CMK (cell line): ENCODE results near the gene ASIC2.

ENCODE experiments used
- DNase-seq: peaks from one replicate; pipeline ENCODE4 v3.0.0-alpha.2; 2010; ENCODE audit warnings: low read depth

Gene ASIC2

DNA sequence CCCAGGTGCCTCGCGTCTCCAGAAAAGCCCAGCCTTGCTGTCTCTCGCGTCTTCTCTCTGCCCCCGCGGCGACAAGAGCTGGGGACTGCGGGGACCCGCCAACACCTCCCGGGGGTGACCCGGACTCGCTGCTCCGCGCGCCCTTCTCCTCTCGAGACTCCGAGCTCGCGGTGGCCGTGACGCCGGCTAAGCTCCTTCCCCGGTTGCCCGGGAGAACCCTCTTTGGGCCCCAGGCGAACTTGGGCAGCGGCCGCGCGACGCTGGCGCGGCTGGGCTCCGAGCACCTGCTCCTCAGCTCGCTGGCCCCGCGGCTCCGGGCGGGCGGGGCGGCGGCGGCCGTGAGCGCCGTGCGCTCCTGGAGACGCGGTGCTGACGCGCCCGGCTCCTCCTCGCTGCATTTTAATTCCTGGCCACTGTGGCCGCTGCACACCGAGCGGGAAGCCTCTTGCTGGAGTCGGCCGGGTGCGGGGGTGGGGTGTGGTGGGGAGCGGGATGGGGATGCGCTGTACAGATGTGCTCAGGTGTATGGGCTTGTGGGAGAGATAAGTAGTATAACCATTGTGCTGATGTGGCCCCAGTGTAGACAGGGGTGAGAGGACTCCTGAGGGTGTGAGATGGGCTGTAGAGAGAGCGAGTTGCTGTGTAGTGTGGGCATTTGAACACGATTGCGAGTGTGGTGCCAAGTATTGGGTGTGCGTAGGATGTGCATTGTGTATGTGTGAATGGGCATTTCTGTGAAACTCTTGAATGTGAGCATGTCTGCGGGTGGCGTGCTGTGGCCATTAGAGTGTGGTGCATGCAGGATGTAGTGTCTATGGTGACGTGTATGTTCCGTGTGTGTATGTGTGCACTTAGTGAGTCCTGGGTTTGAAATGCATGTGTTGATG, at the start of gene ASIC2:
ASIC2 (minus strand) TSS at position 315 of the 887 bp plus-strand sequence.
- DNase-seq: no peak

GRCh38 chr17:33342025-33342424, 48.9 kb upstream of the ASIC2 start:
- no peak for DNase-seq

- DNase-seq: no peak
Observed at GRCh38 chr17:33338242-33338641, 45.1 kb upstream of the ASIC2 start.

DNA sequence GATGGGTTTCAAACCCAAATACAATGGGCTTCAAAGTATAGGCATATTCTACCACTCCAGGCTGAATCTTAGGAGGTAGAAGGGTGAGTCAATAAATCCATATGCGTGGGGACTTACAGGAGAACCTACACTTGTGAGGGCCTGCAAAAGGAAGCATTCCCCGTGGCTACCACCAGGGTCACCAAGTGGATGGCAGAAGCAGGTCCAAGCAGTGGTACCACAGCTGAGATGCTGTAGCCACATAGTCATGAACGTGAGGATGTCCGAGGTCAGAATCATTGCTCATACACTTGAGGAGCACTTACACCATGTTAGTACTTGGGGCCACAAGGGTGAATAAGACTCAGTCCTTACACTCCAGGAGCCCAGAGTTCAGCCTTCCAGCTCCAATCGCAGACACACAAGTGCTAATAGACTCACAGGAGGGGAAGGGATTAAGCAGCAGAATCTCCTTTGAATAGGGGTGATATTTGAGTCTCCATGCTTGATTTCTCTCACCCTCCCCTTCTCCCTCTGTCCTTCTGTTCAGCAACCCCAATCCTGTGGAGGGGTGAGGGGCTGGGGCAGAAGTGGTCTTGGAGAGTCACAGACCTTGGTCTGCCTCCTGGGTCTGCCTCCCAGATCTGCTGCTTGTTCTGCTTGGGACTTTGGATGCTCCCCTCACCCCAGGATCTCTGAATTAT, 42.5 kb upstream of the ASIC2 start:
- DNase-seq: no peak

DNA sequence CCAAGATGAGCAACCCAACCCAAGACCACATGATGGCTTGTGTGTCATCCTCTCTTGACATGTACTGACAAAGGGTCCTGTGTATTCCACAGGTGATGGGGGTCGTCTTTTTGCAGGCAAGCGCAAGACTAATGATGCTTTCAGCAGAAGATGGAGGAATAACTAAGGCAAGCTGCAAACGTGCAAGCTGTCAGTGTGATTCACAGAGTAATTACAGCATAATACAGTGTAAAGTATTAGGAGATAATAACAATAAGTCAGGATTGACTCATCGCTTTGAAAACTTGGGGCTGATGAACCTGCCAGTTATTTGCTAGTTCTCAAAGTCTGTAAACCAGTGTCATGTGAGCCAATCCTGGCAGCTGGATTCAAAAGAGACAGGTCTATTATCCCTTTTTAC, 41.6 kb upstream of the ASIC2 start:
- DNase-seq: no peak

- no peak for DNase-seq
Observed at GRCh38 chr17:33330877-33331276, 37.8 kb upstream of the ASIC2 start.

DNA sequence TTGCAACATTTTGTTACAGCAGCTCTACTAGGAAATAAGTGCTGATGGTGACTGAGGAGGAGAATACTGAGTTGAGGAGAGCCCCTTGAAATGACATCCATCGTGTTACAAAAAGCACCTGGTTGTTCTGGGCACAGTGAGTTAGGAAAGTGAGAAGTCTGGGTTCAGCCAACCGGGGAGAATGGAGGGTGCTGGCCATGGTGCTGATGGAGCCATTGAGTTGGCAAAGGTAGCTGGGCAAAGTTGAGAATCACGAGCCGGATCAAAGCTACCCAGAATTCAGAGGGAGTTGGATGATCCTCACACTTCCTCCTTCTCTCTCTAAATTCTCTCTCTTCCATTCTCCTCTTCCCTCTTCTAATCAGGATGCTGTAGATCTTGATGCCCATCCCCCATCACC, 35.0 kb upstream of the ASIC2 start:
- DNase-seq: no peak

GRCh38 chr17:33324736-33325135, 31.6 kb upstream of the ASIC2 start:
- DNase-seq: no peak

GRCh38 chr17:33322063-33322462, 29.0 kb upstream of the ASIC2 start:
- no peak for DNase-seq

GRCh38 chr17:33318241-33318640, 25.1 kb upstream of the ASIC2 start:
- DNase-seq: no peak

DNA sequence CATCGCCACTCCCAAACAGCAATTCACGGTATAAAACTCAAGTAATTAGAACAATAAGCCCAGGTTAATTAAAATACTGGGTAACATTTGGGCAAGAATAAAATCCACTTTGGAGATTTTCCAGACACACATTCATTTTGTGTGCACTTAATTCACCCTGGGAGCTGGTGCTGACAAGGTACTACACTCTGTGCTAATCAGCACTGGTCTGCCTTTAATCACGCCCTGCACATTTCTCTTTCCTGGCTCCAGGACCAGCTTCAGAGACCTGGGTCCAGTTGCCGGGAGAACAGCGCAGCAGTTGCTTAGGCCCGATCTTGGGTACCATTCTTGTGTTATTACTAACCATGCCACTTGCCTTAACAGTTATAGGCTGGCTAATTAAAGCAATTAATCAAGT, 23.7 kb upstream of the ASIC2 start:
- no peak for DNase-seq

GRCh38 chr17:33310296-33310695, 17.2 kb upstream of the ASIC2 start:
- DNase-seq: no peak

DNA sequence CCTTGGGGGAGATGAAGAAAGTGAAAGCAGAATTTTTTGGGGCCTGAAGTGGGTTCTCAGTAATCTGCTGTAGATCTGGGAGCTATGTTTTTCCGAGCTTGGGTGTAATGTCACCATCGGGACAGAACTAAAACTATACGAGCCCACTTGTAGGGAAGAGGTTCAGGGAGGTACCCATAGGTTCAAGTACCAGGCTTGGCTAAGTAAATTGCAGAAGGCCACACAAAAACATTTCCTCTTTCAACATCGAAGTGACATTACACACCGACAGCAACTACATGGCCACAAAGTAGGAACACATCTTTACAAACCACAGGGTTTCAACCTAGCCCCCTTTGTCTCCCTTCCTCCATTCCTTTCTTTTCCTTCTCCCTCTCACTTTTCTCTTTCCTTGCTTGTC, 10.2 kb upstream of the ASIC2 start:
- no peak for DNase-seq

GRCh38 chr17:33302394-33302793, 9.3 kb upstream of the ASIC2 start:
- DNase-seq: no peak

DNA sequence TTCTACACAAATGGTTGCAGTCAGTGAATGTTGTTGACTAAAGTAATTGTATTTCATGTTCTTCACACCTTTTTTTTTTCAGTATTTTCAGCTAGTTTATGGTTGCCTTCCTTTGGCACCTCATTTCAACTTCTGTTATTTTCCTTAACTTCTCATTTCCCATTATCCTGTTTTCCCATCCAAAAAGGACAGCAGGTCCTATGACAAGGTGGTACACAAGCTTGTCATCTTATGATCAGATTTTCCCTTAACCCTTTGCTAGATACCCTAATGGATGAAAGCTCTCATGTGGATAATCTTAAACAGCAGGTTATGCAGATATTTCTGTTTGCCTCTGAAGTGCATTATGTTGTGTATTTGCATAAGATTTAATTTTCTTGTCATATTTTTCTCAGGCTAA, 7.1 kb upstream of the ASIC2 start:
- no peak for DNase-seq

DNA sequence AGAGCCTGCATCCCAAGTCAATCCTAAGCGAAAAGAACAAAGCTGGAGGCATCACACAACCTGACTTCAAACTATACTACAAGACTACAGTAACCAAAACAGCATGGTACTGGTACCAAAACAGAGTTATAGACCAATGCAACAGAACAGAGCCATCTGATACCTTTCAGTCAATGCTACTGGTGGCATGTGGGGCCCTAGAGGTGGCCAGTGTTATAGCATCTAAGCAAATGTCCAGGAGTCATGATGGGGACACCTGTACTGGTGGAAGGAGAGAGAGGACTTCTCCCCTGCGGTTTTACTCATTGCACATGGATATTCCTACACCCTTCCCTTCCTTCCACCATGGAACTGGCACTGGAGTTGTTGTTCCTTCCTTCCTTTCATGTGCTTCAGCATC, 6.0 kb upstream of the ASIC2 start:
- no peak for DNase-seq

DNA sequence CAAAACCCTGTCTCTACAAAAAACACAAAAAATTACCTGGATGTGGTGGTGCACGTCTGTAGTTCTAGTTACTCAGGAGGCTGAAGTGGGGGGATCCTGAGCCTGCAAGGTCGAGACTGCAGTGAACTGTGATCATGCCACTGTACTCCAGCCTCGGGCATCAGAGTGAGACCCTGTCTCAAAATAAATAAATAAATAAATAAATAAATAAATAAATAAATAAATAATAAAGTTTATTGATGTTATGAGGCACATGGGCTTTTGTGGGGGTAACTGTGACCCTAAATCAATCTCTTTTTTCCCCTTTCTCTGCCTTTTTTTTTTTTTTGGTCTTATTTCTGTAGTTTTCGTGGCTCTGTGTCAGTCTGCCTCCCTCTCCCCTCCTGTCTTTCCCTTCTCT, 4.5 kb upstream of the ASIC2 start:
- no peak for DNase-seq

- DNase-seq: no peak
Observed at GRCh38 chr17:33294994-33295393, 1.9 kb upstream of the ASIC2 start.

- no peak for DNase-seq
Observed at GRCh38 chr17:33292201-33292980, 704 bp downstream of the ASIC2 start.

DNA sequence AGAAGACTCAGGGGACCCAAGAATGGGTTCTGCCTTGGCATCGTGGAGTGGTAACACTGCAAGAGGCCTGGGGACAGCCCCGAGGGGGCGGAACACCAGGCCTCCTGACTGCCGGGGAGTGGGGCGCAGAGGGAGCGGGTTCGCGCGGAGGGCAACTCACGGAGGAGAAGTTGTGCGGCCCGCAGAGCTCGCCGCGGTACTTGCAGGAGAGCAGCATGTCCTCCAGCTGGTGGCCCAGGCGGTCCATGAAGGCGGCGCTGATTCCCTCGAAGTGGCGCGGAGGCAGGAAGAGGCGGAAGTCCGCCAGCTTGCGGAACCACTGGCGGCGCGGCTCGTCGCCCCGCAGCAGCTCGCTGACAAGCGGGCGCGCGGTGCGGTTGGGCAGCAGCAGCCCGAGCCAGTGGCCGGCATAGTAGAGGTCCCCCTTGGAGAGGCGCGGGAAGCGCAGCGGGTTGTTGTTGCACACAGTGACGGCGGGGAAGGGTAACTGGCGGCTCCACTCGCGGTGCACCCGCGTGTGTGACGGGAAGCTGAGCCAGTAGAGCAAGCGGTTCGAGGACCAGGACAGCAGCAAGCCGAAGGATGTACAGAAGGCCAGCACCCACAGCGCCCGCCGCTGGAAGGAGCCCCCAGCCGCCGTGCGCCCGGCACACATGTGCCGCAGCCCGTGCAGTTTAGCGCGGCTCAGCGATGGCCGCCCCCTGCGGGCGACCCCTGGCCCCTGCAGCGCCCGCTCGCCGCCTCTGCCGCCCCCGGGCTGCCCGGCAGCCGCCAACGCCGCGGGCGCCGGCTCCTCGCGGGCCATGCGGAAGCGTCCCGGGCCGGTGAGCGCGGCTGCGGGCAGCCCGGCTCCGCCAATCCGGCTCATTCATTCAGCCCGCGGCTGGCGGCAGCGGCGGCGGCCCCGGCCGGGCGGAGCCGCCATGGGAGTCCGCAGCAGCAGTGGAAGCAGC, 1.6 kb downstream of the ASIC2 start:
- DNase-seq: no peak

DNA sequence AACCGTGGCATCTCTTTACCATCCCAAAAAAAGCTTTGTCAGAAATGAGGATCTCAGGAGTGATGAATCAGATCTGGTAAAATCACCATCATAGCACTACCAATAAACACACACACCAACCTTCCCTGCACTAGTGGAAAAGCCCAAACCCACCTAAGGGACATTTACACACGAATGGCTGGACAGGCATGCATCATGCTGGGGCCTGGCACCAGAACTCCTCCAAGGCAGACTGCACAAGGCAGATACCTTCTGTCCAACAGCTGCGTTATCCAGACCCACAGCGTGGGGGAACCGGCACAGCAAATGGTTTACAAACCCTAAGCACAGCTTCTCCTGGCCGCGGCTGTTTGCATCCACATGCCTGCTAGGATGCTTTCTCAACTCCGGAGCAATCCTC, 2.8 kb downstream of the ASIC2 start:
- DNase-seq: no peak

- no peak for DNase-seq
Observed at GRCh38 chr17:33288954-33289353, 4.1 kb downstream of the ASIC2 start.
